ENCODE results near the gene CASP5.

The CASP5 gene

DNA sequence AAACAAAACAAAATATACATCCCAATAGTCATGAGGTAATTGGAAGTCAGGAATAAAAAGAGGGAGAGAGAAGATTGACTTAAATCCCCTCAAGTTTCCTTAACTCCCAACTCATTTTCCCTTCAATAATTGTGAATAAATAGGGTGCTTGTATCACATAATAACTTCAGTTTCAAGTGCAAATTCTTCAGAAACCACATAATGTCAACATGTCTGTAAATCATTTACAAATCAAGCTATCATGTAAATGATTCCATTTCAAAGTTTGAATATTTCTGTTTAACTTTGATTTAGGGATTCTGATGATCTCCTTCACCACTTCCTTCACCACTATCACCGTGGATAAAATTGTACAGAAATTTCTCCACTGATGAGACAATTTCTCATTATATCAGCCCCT is 23.2 kb downstream of the CASP5 start:
- H3K4me3 ChIP-seq (ENCODE audit: low read depth, low read length) = no peak overlapping the region
- H3K4me1 ChIP-seq = peaks cover 1% of the 10 kb centered on the region; the same call in 1 of the 2 replicates
- H3K9me3 ChIP-seq = no peaks in the 10 kb centered on the region
- H3K36me3 ChIP-seq = no peaks in the 10 kb centered on the region
- DNase-seq = no peak
- H3K27me3 ChIP-seq = no peaks in the 10 kb centered on the region
- TF ChIP-seq, protein P1, sequence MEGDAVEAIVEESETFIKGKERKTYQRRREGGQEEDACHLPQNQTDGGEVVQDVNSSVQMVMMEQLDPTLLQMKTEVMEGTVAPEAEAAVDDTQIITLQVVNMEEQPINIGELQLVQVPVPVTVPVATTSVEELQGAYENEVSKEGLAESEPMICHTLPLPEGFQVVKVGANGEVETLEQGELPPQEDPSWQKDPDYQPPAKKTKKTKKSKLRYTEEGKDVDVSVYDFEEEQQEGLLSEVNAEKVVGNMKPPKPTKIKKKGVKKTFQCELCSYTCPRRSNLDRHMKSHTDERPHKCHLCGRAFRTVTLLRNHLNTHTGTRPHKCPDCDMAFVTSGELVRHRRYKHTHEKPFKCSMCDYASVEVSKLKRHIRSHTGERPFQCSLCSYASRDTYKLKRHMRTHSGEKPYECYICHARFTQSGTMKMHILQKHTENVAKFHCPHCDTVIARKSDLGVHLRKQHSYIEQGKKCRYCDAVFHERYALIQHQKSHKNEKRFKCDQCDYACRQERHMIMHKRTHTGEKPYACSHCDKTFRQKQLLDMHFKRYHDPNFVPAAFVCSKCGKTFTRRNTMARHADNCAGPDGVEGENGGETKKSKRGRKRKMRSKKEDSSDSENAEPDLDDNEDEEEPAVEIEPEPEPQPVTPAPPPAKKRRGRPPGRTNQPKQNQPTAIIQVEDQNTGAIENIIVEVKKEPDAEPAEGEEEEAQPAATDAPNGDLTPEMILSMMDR (IDR thresholded peaks at IDR 0.05; ENCODE audit: low read depth, low read length) = no peak

DNA sequence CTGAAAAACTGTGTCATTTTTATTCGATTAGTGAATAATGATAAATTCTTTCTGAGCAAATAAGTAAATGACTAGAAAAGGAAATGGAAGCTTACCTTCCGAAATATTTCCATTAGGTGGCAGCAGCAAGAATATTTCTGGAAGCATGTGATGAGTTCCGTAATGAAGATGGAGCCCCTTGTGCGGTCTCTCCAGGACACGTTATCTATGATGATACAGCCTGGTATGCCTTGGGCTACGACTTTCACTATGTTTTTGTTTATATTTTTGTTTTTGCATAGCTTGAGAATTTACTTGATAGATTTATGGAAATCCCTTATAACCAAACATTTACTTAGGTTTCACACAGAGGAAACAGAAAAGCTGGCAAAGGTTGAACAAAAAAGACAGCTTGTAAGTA is 25.7 kb downstream of the CASP5 start:
- Histone ChIP-seq H3K4me3 (ENCODE audit: low read depth, low read length) (peak overlapping the region; percentile 40), H3K36me3 (no peaks in the 10 kb centered on the region), H3K9me3 (no peaks in the 10 kb centered on the region), H3K4me1 (no peaks in the 10 kb centered on the region), H3K27me3 (no peaks in the 10 kb centered on the region)
- TF ChIP-seq, protein P1 (IDR thresholded peaks at IDR 0.05; ENCODE audit: low read depth, low read length) = peak; percentile 57
- DNase-seq = peak; percentile 31

DNA sequence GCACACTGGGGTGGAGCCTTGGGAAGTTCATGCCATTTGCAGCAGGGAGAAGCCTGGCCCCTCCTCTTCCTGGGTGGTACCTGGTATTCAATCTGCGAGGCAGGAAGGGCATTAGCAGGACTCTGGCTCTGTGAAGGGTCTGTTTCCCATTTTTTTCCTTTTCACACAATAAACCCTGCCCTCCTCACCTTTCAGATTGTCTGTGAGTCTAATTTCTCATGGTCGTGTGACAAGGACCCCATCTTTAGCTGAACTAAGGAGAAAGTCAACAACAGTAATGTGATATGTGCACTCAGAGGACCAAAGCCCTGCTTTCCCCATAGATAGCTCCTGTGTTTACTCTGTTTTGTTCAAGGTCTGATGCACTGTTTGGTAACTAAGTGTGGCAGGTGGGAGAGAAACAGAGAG is 28.0 kb downstream of the CASP5 start:
- TF ChIP-seq, protein P1 (IDR thresholded peaks at IDR 0.05; ENCODE audit: low read depth, low read length) = no peak
- Histone ChIP-seq H3K4me3 (ENCODE audit: low read depth, low read length) (no peak overlapping the region), H3K9me3 (no peaks in the 10 kb centered on the region), H3K36me3 (no peaks in the 10 kb centered on the region), H3K27me3 (no peaks in the 10 kb centered on the region), H3K4me1 (no peaks in the 10 kb centered on the region)
- no peak for DNase-seq

DNA sequence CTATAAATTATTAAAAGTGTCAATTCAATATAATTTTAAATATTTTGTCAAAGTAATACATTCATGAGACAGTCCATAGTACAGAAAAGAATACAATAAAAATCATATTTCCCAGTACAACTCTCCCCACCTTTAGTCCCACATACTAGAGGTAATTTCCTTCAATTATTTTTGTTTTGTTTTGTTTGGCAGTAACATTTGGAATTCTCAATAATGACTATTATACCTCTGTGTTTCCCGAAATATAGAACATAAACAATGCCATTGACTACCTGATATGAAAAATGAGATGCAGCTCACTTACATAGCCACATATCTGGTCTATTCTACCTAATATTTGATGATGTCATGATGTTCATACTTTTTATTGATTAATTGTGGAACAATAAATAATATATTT is 30.2 kb downstream of the CASP5 start:
- Histone ChIP-seq H3K36me3 (no peaks in the 10 kb centered on the region), H3K27me3 (no peaks in the 10 kb centered on the region), H3K9me3 (no peaks in the 10 kb centered on the region), H3K4me1 (no peaks in the 10 kb centered on the region), H3K4me3 (ENCODE audit: low read depth, low read length) (no peak overlapping the region)
- no peak for DNase-seq
- TF ChIP-seq, protein P1 (IDR thresholded peaks at IDR 0.05; ENCODE audit: low read depth, low read length) = no peak

DNA sequence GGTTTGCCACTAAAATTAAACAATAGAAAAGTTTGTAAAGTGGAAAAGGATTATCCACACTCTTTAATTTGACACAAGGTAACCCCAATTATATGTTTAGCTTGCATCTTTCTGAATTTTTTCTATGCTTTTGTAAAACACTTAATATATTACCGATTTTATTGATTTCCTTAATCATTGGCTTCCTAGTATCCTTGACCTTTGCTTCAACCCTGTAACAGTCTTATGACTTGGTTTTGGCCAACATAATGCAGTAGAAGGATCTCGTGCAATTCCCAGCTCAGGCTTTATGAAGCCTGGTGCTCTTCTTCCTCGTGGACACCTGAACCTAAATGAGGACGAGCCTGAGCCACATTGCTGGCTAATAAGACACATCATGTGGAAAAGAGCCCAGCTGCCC is 31.0 kb downstream of the CASP5 start:
- DNase-seq = no peak
- Histone ChIP-seq H3K4me1 (no peaks in the 10 kb centered on the region), H3K27me3 (no peaks in the 10 kb centered on the region), H3K36me3 (no peaks in the 10 kb centered on the region), H3K4me3 (ENCODE audit: low read depth, low read length) (no peak overlapping the region), H3K9me3 (no peaks in the 10 kb centered on the region)
- TF ChIP-seq, protein P1 (IDR thresholded peaks at IDR 0.05; ENCODE audit: low read depth, low read length) = no peak

DNA sequence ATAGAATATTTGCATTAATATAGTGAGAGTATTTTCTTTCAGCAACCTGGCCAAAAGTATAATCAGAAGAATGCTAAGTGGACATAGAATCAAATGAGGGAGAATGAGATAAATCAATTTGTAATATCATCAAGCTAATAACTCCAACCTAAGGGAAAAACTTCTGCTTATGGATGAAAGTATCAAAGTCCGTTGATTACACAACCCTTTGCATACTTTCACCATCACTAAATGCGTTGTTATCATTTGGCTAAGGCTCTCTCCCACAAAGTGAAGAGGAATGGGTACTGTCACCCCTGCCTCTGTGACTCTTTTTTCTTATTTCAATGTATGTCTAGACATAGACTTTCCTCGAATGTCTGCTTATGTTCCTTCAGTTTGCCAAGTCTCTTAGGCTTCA is 38.2 kb downstream of the CASP5 start:
- TF ChIP-seq, protein P1 (IDR thresholded peaks at IDR 0.05; ENCODE audit: low read depth, low read length) = no peak

More for the DNA sequence above, 38.2 kb downstream of the CASP5 start:
- no peaks in the 10 kb centered on the region for H3K9me3 ChIP-seq
- H3K4me3 ChIP-seq (ENCODE audit: low read depth, low read length) = no peak overlapping the region
- no peak for DNase-seq
- H3K27me3 ChIP-seq = no peaks in the 10 kb centered on the region
- H3K4me1 ChIP-seq = no peaks in the 10 kb centered on the region
- H3K36me3 ChIP-seq = no peaks in the 10 kb centered on the region

Measured in BE2C (cell line).